Stimulated activated CD4-positive, alpha-beta T cell treated with anti-CD3 and anti-CD28 coated beads, Interleukin-2, amount 100 ng/mL, for 24 hours (primary cell): Measurements from ENCODE around the gene ZNF419.
"Not testable (repeated sequence)": the region's sequence is repeated elsewhere in the genome, so short reads cannot be mapped to it uniquely, and the experiment has no call there.

Experiments
- DNase-seq, 2 donors: peaks; one replicate each; pipeline ENCODE4 v3.0.0-alpha.2; 2020

The ZNF419 gene

GRCh38 chr19:57487477-57488298 is at the start of gene ZNF419:
Gene ZNF419 (plus strand): TSS chr19:57487750. CDS start chr19:57487951, 201 bp downstream.
- DNase-seq = peak; percentile 94

DNA sequence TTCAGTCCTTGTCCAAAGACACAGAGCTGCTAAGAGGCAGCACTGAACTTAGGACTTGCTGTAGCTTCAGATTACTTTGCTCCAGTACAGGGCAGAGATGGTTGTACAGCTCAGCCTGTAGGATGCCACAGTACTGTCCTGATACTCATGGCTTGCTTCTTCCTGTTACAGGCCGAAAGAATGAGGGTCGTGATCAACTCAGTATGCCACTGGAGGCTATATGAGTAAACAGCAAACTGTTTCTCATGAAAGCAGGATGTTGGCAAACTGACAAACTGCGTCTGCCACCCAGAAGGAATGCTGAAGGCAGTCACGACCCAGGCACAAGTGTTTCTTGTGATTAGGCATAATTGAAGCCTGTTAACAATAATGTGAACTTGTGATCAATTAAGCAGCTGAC is 49.6 kb upstream of the ZNF419 start:
- no peak for DNase-seq

GRCh38 chr19:57438925-57439324 is 48.6 kb upstream of the ZNF419 start:
- no peak for DNase-seq

- no peak for DNase-seq
These were observed 45.4 kb upstream of the ZNF419 start for GRCh38 chr19:57441979-57442752.

GRCh38 chr19:57443121-57443696 is 44.3 kb upstream of the ZNF419 start:
- no peak for DNase-seq

DNA sequence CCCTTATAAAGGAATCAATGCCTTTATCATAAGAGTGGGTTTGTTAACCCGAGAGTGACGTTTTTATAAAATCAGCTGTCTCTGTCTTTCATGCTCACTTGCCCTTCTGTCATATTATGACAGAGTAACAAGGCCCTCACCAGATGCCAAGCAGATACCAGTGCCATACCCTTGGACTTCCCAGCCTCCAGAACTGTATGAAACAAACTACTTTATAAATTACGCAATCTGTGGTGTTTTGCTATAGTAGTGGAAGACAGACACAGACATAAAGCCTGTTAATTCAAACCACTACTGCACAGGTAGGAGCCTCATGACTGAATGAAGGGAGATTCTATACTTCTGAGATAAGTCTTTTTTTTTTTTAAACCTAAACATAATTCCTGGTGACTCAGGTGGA is 35.2 kb upstream of the ZNF419 start:
- no peak for DNase-seq

DNA sequence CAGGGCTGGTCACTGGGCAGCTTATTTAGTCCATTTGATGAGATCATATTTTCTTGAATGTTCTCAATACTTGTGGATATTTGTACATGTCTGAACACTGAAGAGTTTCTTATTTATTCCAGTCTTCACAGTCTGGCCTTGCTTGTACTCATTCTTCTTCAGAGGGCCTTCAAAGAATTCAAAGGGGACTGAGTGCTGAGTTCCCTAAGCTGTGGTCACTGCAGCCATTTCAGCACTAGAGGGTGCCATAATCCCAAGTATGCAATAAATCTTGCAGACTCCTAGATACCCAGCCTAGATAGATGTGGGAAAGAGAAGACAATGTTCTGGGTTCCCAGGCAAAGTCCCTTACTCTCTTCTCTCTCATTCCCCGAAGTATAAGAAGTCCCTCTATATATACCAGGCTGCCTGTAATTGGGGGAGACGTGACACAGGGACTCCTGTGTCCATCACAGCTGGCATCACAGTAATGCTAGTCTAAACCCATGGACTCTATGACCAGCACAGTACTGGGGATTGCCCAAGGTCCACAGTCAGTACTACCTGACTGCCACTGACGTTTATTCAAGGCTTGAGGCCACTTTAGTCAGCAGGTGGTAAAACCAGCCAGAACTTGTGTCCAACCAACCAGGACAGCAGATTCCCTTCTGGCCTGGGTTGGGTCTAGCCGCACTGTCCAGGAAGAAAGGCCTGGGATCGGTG is 21.7 kb upstream of the ZNF419 start:
- no peak for DNase-seq

DNA sequence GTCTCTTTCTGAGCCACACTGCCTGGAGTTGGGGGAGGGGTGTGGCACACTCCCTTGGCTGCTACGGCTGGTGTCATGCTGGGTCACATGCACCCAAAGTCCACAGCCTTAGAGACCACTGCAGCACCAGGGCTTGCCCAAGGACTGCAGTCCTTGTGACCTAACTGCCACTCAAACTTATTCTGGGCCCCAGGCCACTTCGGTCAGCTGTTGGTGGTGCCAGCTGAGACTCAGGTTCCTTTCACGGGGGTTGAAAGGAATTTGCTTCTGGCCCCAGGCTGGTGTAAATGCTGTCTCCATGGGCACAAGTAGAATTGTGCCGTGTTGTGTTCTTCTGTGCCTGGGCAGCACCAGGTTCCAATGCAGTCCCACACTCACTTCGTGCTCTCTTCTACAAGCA is 21.1 kb upstream of the ZNF419 start:
- no peak for DNase-seq

DNA sequence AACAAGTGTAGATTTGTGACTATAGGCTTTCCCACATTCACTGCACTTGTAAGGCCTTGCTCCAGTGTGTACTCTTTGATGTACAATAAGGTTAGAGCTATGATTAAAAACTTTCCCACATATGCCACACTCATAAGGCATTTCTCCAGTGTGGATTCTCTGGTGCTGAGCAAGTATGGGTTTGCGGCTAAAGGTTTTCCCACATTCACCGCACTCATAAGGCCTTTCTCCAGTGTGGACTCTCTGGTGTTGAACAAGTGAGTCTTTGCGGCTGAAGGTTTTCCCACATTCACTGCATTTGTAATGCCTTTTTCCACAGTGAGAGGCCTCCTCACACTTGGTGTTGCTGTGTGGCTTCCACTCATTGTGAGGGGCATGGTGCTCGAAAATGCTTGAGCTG is 13.9 kb upstream of the ZNF419 start:
- DNase-seq = no peak

DNA sequence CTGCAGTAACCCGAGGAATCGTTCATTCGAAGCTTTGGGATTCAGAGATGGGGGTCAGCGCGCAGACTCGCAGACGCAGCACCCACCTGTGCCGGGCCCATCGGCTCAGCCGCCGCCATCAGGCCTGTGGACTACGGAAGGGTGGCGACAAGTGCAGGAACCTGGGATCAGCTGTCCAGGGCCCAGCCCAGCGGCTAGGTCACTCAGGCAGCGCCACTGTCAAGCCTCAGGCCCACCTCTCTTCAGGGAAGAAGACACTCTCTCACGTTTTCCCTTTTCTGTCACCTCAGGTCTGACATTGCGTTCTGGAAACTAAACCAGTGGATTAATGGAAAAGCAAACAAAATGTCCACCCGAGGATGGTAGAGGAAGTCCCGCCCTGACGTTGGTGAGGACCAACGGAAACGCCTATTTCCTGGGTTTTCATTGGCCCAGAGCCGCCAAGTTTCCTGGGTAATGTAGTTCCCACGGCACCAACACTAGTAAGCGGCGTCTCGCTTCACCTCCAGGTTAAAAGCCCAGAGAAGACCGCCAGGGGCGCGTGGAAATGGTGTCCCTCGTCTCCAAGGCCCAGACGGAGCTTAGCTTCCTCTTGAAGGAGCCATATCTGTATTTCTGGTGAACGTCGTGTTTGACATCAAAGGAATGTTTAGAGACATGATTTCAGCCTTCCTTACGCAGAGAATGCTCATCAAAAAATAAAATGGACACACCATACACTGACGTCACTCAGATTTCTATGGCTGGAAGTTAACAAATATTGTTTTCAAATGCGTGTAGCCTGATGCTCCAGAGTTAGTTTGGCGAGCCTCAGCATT is 10.2 kb upstream of the ZNF419 start, which contains the start of gene ZNF772:
Gene ZNF772 (minus strand): TSS at position 376 of the 818 bp plus-strand sequence. CDS start 257 bp downstream, at position 119.
- DNase-seq = peak; percentile 79 to 91

- not testable (repeated sequence) for DNase-seq
These were observed 722 bp downstream of the ZNF419 start for GRCh38 chr19:57488299-57488644.

DNA sequence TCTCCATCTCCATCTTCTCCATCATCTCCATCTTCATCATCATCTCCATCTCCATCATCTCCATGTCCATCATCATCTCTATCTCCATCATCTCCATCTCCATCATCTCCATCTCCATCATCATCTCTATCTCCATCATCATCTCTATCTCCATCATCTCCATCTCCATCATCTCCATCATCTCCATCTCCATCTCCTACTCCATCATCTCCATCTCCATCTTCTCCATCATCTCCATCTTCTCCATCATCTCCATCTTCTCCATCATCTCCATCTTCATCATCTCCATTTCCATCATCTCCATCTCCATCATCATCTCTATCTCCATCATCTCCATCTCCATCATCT is 11.8 kb downstream of the ZNF419 start:
- not testable (repeated sequence) for DNase-seq

DNA sequence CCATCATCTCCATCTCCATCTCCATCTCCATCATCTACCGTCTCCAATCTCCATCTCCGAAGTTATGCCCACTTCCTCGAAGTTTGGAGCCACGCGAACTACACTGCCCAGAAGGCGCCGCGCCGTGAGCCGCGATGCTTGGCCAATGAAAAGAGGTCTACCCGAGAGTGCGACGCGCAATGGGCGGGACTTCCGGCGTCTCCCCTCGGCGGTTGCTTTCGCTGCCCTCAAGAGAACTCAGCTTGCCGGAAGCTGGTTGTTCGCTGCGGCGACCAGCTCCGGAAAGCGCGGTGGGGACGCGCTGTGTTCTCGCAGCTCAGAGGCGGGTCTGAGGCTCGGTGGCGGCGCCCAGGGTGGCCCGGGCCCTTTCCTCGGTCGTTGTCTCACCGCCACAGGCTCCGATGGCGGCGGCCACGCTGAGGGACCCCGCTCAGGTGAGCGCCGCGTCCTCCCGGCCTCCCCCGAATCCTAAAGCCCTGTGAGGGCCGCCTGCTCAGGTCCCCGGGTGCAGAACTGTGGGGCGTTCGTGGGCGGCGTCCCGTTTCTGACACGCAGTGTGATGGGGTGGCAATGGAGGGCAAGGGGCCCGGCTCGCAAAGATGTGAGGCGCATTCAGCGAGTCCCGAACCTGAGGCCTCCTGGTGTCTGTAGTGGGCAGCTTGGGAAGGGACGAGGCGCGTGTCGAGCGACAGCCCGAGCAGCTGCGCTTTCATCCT is 12.3 kb downstream of the ZNF419 start, which contains the start of gene ZNF773:
Gene ZNF773 (plus strand): TSS at position 259 of the 716 bp plus-strand sequence. CDS start 143 bp downstream, at position 402.
- DNase-seq = peak; percentile 96

DNA sequence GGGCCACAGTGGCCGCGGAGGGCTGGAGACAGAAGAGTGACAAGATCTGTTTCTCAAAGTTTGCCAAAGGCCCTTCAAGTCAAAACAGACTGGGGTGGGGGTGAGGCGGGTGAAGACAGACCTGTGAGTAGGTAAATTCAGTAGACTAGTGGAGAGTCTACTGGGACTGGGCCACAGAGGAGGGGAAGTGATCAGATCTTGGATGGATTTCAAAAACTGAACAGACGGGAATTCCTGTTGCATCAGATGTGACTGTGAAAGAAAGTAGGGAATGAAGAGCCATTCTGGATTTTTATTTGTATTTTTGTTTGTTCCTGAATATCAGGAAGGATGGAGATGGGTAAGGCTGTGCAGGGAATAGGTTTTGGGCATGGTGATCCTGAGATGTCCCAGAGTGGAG is 12.8 kb downstream of the ZNF419 start:
- not testable (repeated sequence) for DNase-seq

- no peak for DNase-seq
These were observed 18.6 kb downstream of the ZNF419 start for GRCh38 chr19:57506163-57506562.

DNA sequence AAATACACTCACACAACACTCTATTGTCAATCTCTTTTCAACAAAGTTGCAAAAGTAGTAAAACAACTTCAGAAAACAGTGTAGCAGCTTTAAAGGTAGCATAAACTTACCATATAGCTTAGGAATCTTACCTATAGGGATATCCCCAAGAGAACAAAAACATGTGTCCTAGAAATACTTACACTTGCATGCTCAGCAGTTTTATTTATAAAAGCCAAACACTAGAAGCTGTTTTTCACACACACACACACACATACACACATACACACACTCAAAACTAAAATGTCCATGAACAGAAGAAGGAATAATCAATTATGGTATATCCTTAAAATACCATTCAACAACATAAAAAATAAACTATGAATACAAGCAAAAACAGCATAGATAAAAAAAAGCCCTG is 23.9 kb downstream of the ZNF419 start:
- no peak for DNase-seq

DNA sequence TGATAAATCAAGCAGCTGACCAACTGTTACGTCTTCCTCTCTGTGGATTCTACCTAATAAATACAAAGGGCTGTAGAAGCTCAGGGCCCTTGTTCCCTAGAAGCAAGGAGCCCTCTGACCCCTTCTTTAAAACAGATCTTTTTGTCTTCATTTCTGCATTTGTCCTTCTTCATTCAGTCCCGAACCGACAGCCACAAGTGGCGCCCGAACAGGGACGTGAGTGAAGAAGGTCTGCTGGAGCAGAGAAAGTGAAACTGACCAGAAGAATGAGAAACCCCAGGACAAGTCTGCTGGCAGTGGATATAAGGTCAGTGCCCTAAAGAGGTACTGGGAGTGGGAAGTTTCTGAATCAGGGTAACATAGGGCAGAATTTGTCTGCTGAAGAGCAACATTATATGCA is 25.3 kb downstream of the ZNF419 start:
- peak in 1 of 2 donors; percentile 2 for DNase-seq

GRCh38 chr19:57515255-57515654 is 27.7 kb downstream of the ZNF419 start:
- DNase-seq = no peak

DNA sequence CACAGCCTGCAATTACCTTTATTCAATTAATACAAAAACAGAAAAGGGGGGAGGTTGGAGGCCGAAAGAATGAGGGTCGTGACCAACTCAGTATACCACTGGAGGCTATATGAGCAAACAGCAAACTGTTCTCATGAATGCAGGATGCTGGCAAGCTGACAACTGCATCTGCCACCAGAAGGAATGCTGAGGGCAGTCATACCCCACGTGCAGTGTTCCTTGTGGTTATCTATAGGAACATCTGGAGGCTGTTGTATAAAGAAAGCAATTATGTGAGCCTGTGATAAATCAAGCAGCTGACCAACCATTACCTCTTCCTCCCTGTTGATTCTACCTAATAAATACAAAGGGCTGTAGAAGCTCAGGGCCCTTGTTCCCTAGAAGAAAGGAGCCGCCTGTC is 30.5 kb downstream of the ZNF419 start:
- DNase-seq = not testable (repeated sequence)

DNA sequence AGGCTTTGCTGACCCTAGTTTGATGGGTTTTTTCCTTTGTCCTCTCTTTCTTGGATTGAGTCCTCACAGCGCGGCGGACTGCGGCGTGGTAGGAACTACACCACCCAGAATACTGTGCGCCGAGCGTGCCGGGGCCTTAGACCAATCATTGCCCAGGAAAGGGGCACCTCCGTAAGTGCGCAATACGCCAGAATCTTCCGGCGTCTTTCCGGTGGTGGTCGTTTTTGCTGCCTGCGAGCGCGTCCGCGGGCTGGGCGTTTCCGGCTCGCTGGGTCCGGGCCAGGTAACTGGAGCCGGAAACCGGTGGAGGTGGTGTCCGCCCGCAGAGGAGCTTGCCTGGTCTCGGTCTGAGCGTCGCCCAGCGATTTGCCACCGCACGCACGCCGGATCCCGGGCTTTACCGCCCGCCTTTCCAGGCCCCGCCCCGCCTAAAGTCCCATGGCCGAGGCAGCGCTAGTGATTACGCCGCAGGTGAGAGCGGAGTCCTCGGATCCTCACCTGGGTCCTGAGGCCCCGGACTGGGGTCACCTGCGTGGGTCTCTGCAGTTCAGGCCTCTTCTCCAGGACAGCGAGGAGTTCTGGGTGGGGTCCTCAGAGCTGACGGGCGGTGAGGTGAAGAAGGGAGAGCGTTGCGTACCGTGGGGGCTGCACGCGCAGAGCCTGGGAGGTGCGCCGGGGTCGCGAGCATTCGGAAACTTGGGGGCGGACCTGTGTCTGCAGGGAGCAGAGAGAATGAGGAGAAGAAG is 39.8 kb downstream of the ZNF419 start, which contains the start of gene ZNF549:
Gene ZNF549 (plus strand): TSS at position 221 of the 746 bp plus-strand sequence. CDS start 218 bp downstream, at position 439.
- DNase-seq = peak; percentile 86 to 89
